ENCODE measurements around the gene PTPRG. TPM values are rescaled to one million over a fixed set of nuclear protein-coding genes. Genes with fewer than 3 reads are reported as not detected.
A peak's percentile ranks its signal among the peaks of the same experiment; 100 is the strongest.
"Not testable (repeated sequence)": the region's sequence is repeated elsewhere in the genome, so short reads cannot be mapped to it uniquely, and the experiment has no call there.

The PTPRG gene
- total RNA-seq, 6 experiments from 2014 or later: 11.7 to 27.8 (median 14.7) TPM

- no peaks in the 10 kb centered on the region for H3K36me3 ChIP-seq
- no peak overlapping the region for H3K27ac ChIP-seq
- ATAC-seq (no peak), DNase-seq (no peak)
- TF ChIP-seq CTCF (IDR thresholded peaks at IDR 0.05) (no peak), POLR2A (IDR thresholded peaks at IDR 0.05) (no peak)
- no peak overlapping the region for H3K4me3 ChIP-seq
- intact Hi-C loops (cut with DNase I): no loop called here
- H3K4me1 ChIP-seq: no peaks in the 10 kb centered on the region
- no peaks in the 10 kb centered on the region for H3K27me3 ChIP-seq
- 61% methylated on average over 3 of the region's 5 CpGs for WGBS (ENCODE audit: insufficient coverage, low coverage, low lambda C conversion rate, missing lambda C conversion rate)
- no peaks in the 10 kb centered on the region for H3K9me3 ChIP-seq
Measured at GRCh38 chr3:61538486-61538885, 22.9 kb upstream of the PTPRG start.

DNA sequence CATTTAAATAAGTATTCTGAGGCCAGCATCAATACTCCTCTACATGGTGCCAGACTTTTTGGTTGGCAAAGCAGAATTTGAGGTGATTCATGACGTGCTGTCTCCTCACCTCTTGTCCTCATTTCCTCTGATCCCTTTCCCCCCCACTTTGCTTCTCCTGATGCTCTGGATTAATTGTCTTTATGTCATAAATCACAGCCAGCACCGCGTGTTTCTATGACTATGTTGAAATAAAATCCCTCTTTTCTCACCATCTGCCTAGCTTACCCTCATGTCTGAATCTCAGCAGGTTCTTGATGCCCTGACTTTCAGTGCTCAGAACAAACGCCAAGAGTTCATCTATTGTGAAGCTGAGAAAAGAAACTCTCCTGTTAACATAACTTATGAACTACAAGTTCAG lies 19.7 kb upstream of the PTPRG start:
- H3K4me1 ChIP-seq: no peaks in the 10 kb centered on the region
- no peak for DNase-seq

DNA sequence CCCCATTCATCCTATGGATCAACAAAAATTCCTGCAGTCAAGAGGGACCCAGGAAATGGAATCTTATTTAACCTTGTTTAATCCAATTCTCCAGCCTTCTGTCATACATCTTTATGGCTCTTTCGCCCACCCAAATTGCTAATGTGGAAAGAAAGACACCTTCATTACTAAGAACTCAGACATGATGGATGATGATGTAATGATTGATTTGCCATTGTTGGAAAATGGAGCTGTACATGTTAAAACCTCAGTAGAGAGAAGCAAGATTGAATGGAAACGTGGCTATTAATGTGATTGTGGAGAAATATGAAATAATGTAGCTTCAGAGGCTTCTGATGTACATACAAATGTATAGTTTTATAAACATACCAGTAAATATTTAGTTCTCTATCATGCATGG lies 15.7 kb upstream of the PTPRG start:
- TF ChIP-seq POLR2A (IDR thresholded peaks at IDR 0.05): no peak
- TF ChIP-seq CTCF (IDR thresholded peaks at IDR 0.05): no peak
- no peaks in the 10 kb centered on the region for H3K4me1 ChIP-seq
- H3K27me3 ChIP-seq: no peaks in the 10 kb centered on the region
- H3K9me3 ChIP-seq: no peaks in the 10 kb centered on the region
- no peak for DNase-seq
- WGBS (ENCODE audit: insufficient coverage, low coverage, low lambda C conversion rate, missing lambda C conversion rate): 77% methylated on average over 2 of the region's 2 CpGs
- no peak overlapping the region for H3K4me3 ChIP-seq
- intact Hi-C loops (cut with DNase I): no loop called here
- H3K36me3 ChIP-seq: no peaks in the 10 kb centered on the region
- no peak overlapping the region for H3K27ac ChIP-seq
- ATAC-seq: no peak

More for the DNA sequence above, 19.7 kb upstream of the PTPRG start:
- 84% methylated on average over 4 of the region's 4 CpGs for WGBS (ENCODE audit: insufficient coverage, low coverage, low lambda C conversion rate, missing lambda C conversion rate)
- H3K4me3 ChIP-seq: no peak overlapping the region
- no peak for ATAC-seq
- no peaks in the 10 kb centered on the region for H3K27me3 ChIP-seq
- intact Hi-C loops (cut with DNase I): no loop called here
- TF ChIP-seq POLR2A (IDR thresholded peaks at IDR 0.05) (no peak), CTCF (IDR thresholded peaks at IDR 0.05) (no peak)
- no peak overlapping the region for H3K27ac ChIP-seq
- H3K36me3 ChIP-seq: no peaks in the 10 kb centered on the region
- no peaks in the 10 kb centered on the region for H3K9me3 ChIP-seq

DNA sequence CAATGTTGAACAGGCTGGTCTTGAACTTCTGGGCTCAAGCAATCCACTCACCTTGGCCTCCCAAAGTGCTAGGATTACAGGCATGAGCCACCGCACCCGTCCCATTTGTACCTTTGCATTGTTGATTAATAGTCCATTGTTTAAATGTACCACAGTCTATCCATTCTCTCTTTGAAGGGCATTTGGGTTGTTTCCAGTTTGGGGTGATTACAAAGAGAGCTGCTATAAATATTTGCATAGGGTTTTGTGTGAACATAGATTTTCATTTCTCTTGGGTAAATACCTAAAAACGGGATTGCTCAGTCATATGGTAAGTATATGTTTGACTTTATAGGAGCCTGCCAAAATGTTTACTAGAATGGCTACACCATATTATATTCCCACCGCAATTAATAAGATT lies 13.7 kb upstream of the PTPRG start:
- intact Hi-C loops (cut with DNase I): no loop called here
- Histone ChIP-seq H3K9me3 (no peaks in the 10 kb centered on the region), H3K27me3 (no peaks in the 10 kb centered on the region), H3K4me1 (no peaks in the 10 kb centered on the region), H3K4me3 (no peak overlapping the region), H3K36me3 (no peaks in the 10 kb centered on the region), H3K27ac (no peak overlapping the region)
- DNase-seq (no peak), ATAC-seq (no peak)
- TF ChIP-seq POLR2A (IDR thresholded peaks at IDR 0.05): no peak
- no peak for TF ChIP-seq CTCF (IDR thresholded peaks at IDR 0.05)
- WGBS (ENCODE audit: insufficient coverage, low coverage, low lambda C conversion rate, missing lambda C conversion rate): 77% methylated on average over 4 of the region's 4 CpGs

- H3K9me3 ChIP-seq; H3K27me3 ChIP-seq; H3K27ac ChIP-seq; H3K36me3 ChIP-seq; intact Hi-C loops (cut with DNase I); H3K4me1 ChIP-seq: not testable (repeated sequence)
- 33% methylated on average over 8 of the region's 8 CpGs for WGBS (ENCODE audit: insufficient coverage, low coverage, low lambda C conversion rate, missing lambda C conversion rate)
- peak in 2 of 4 donors; percentile 46 to 55 for ATAC-seq
- peak overlapping the region in 1 of 3 donors; percentile 4 for H3K4me3 ChIP-seq
- DNase-seq: peak in 1 of 3 donors; percentile 72
Measured at GRCh38 chr3:61552704-61553103, 8.7 kb upstream of the PTPRG start.

Data from right lobe of liver (tissue), 6 donors.